ENCODE measurements around the gene IL12A. TPM values are rescaled to one million over a fixed set of nuclear protein-coding genes. Genes with fewer than 3 reads are reported as not detected.

Gene IL12A
- total RNA-seq, 1 donor from 2014 or later, result 0.87 TPM

DNA sequence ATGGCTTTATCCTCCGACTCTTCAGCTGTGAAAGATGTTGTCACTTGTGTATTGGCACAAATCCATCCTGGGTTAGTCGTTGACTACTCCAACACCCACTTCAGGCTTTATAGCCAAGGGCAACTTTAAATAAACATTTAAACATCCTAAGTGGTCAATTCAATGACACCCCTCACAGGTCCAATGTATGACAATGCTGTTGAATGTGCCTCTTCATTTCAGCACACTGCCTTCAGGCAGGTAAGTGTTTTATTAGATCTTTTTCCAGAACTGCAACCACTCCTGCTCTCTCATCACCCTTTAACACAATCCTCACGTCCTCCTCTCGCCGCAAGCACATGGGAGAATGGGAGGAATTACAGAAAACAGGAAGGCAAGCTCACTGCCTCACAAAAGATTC, 30.3 kb downstream of the IL12A start:
- Mint-ChIP-seq H3K4me1 (ENCODE audit: low read depth) (peaks cover 26% of the 10 kb centered on the region), H3K9me3 (no peaks in the 10 kb centered on the region), H3K4me3 (ENCODE audit: low read depth) (no peak overlapping the region), H3K27me3 (ENCODE audit: low read depth) (no peaks in the 10 kb centered on the region), H3K36me3 (ENCODE audit: low read depth) (peaks cover 8% of the 10 kb centered on the region), H3K27ac (no peak overlapping the region)
- intact Hi-C loops (cut with micrococcal nuclease), result no loop called here
- no peak for DNase-seq (ENCODE audit: low spot score)

DNA sequence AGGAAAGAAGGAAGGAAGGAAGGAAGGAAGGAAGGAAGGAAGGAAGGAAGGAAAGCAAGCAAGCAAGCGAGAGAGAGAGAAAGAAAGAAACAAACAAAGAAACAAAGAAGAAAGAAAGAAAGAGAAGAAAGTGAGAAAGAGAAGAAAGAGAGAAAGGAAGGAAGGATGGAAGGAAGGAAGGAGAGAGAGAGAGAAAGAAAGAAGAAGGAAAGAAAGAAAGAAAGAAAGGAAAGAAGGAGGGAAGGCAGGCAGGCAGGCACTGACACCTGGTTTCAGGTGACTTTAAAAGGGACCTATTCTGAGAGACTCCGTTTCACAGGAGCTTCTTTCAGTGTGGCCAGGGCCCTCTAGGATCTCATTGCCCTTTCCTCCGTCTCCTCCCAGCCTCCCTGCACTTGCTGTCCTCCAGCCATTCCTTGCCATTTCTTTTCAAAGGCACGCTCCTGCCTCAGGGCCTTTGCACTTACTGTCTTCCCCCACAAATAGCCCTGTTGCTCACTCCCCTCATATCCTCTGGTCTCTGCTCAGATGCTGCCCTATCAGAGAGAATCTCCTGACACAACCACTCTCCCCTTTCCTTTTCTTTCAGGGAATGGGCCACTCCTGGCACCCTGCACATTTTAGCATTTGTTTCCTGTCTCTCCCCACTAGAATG, 31.5 kb downstream of the IL12A start:
- H3K9me3 Mint-ChIP-seq, result no peaks in the 10 kb centered on the region
- peaks cover 17% of the 10 kb centered on the region for H3K4me1 Mint-ChIP-seq (ENCODE audit: low read depth)
- no peak overlapping the region for H3K4me3 Mint-ChIP-seq (ENCODE audit: low read depth)
- H3K27ac Mint-ChIP-seq, result no peak overlapping the region
- no peaks in the 10 kb centered on the region for H3K27me3 Mint-ChIP-seq (ENCODE audit: low read depth)
- H3K36me3 Mint-ChIP-seq (ENCODE audit: low read depth), result peaks cover 8% of the 10 kb centered on the region
- intact Hi-C loops (cut with micrococcal nuclease), result loop anchor here (10.0 kb wide), 1 partner anchor 545 kb away; the partner anchor contains the start of gene KPNA4
- no peak for DNase-seq (ENCODE audit: low spot score)

DNA sequence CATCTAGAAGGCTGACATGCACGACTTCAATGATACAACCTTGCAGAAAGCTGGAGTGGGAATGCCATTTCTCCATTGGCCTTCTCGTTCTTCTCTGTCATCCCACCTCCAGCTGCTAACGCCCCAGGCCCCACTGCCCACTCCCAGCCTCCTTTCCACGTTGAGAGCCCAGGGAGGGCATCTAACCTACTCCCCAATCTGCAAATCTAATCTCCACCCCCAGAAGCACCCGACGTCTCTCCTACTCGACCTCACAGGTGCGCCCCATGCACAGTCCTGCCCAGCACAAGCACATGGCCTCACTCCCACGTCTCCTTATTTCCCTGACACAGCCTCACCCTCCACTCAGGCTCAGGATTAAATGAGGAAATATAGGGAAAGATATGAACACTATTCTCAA, 33.4 kb downstream of the IL12A start:
- Mint-ChIP-seq H3K36me3 (ENCODE audit: low read depth) (peaks cover 8% of the 10 kb centered on the region), H3K9me3 (no peaks in the 10 kb centered on the region), H3K27me3 (ENCODE audit: low read depth) (no peaks in the 10 kb centered on the region), H3K4me1 (ENCODE audit: low read depth) (peaks cover 29% of the 10 kb centered on the region), H3K27ac (peak overlapping the region; percentile 23), H3K4me3 (ENCODE audit: low read depth) (no peak overlapping the region)
- intact Hi-C loops (cut with micrococcal nuclease), result loop anchor here (10.0 kb wide), 1 partner anchor 543 kb away; the partner anchor contains the start of gene KPNA4
- DNase-seq (ENCODE audit: low spot score), result no peak

DNA sequence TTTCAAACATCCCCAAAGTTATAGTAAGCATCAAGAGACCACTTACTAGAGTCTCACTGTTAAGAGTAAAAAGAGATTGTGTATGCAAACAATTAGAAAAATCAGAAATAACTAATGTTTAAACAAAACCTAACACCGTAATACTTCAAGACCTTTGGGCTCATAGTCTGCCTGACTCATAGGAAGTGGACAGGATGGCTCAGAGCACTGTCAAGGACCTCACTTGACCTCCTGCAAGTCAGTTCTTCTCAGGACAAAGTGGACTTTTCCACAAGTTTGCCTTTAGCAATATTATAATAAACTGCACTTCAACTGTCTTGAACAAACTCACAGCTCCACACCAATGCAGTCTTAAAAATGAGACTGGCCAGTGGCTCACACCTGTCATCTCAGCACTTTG, 34.8 kb downstream of the IL12A start:
- Mint-ChIP-seq H3K27me3 (ENCODE audit: low read depth) (no peaks in the 10 kb centered on the region), H3K9me3 (no peaks in the 10 kb centered on the region), H3K27ac (no peak overlapping the region), H3K36me3 (ENCODE audit: low read depth) (peaks cover 5% of the 10 kb centered on the region), H3K4me1 (ENCODE audit: low read depth) (peaks cover 39% of the 10 kb centered on the region), H3K4me3 (ENCODE audit: low read depth) (no peak overlapping the region)
- intact Hi-C loops (cut with micrococcal nuclease), result loop anchor here (10.0 kb wide), 1 partner anchor 541 kb away; the partner anchor contains the start of gene KPNA4
- no peak for DNase-seq (ENCODE audit: low spot score)

DNA sequence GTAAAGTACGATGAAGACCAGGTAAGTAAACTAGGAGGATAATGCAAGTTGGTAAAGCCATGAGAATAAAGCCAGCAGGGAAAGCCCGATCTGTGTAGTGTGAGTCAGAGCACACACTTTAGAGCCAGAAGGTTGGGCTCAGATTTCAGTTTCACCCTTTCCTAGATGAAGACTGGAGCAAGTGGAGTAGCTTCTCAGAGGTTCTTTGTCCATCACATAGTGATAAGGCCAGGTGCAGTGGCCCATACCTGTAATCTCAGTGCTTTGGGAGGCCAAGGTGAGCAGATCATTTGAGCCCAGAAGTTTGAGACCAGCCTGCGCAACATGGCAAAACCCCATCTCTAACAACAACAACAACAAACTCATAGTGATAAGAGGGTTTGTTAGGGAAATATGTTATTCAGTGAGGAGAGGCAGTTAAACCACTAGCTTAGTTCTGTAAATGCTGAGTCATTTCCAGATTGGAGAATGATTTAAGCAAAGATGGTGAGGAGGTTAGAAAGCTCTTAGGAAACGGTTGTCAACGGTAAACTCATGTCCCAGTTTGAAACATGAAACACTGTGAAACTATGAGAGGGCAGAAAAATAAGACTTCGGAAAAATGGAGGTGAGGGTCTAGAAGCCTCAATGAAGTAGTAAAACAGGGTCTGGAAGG, 39.0 kb downstream of the IL12A start:
- intact Hi-C loops (cut with micrococcal nuclease), result loop anchor here (1.0 to 10.0 kb wide), 7 partner anchors 15 to 537 kb away; partner anchors contain the start of genes C3orf80, IFT80, IL12A and KPNA4
- Mint-ChIP-seq H3K27ac (peak overlapping the region; percentile 92), H3K27me3 (ENCODE audit: low read depth) (no peaks in the 10 kb centered on the region), H3K36me3 (ENCODE audit: low read depth) (peaks cover 4% of the 10 kb centered on the region), H3K4me3 (ENCODE audit: low read depth) (peak overlapping the region; percentile 20), H3K9me3 (no peaks in the 10 kb centered on the region), H3K4me1 (ENCODE audit: low read depth) (peaks cover 42% of the 10 kb centered on the region)
- DNase-seq (ENCODE audit: low spot score), result peak; percentile 41

DNA sequence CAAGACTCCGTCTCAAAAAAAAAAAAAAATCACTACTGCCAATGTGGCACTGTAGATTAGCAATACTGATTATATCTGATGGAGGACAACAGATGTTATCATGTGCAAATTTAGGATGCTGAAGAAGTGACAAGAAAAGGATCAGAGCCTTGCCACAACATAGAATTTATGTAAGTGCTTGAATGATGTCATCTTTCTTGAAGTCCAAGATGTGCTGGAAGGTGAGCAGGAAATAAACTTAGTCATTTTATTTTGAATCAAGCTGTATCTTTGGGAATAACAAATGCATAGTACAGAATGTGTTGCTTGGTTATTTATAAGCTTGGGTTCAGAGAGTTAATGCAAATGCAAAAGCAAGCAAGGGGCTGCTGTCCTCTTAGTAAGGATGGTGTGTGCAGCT, 47.1 kb downstream of the IL12A start:
- peaks cover 33% of the 10 kb centered on the region for H3K27me3 Mint-ChIP-seq (ENCODE audit: low read depth)
- DNase-seq (ENCODE audit: low spot score), result no peak
- no peak overlapping the region for H3K4me3 Mint-ChIP-seq (ENCODE audit: low read depth)
- peaks cover 23% of the 10 kb centered on the region for H3K4me1 Mint-ChIP-seq (ENCODE audit: low read depth)
- no peaks in the 10 kb centered on the region for H3K9me3 Mint-ChIP-seq
- H3K36me3 Mint-ChIP-seq (ENCODE audit: low read depth), result no peaks in the 10 kb centered on the region
- no peak overlapping the region for H3K27ac Mint-ChIP-seq
- intact Hi-C loops (cut with micrococcal nuclease), result no loop called here

DNA sequence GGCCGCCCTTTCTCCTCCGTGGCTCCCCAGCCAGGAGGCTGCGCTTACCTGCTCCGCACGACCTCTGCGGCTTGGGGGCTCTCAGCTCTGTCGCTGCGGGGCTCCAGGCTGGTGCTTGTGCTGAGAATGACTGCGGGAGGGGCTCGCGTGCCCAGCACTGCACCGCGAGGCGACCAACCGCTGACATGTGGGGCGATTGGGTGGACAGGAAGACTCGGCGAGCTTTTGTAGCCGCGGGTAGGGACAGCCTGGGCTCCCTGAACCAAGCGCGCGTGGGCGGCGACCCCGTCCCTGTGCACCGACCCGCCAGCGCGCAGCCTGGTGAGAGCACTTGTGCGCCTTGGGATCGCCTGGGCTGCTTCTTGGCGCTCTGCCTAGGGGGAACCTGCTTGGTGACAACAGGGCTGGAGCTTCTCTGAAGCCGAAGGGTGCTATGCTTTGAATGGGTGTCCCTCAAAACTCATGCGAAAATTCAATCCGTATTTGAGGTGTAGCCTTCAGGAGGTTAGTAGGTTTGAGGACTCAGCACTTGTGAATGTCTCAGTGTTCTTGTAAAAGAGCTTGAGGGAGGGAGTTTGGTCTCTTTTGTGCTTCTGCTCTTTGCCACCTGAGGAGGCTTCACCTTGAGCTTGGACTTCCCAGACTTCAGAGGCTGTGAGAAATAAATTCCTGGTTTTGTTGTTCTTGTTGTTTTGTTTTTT, 50.4 kb downstream of the IL12A start:
- Mint-ChIP-seq H3K27ac (no peak overlapping the region), H3K4me1 (ENCODE audit: low read depth) (peaks cover 18% of the 10 kb centered on the region), H3K4me3 (ENCODE audit: low read depth) (peak overlapping the region; percentile 26), H3K9me3 (peaks cover 31% of the 10 kb centered on the region), H3K36me3 (ENCODE audit: low read depth) (peaks cover 20% of the 10 kb centered on the region), H3K27me3 (ENCODE audit: low read depth) (peaks cover 48% of the 10 kb centered on the region)
- DNase-seq (ENCODE audit: low spot score), result no peak
- intact Hi-C loops (cut with micrococcal nuclease), result no loop called here

DNA sequence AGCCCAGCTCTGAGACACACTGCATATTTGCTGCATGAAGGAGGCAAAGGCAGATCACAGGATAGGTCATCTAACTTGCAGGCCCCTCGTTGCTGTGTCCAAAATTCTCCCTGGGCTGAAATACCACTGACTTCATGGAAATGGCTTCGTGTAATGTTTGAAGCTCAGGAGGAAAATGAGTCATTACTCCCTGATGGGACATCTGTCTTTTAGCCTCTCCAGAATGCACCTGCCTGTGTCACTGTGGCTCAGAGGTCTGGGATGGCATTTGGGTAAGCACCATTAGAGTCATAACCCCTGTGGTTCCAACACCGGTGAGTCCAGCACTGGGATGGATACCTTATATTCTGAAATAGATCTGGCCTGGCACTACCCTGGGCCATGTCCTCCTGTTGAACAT, 51.5 kb downstream of the IL12A start:
- peaks cover 18% of the 10 kb centered on the region for H3K4me1 Mint-ChIP-seq (ENCODE audit: low read depth)
- no peak for DNase-seq (ENCODE audit: low spot score)
- H3K27ac Mint-ChIP-seq, result no peak overlapping the region
- intact Hi-C loops (cut with micrococcal nuclease), result no loop called here
- peaks cover 33% of the 10 kb centered on the region for H3K9me3 Mint-ChIP-seq
- H3K27me3 Mint-ChIP-seq (ENCODE audit: low read depth), result peaks cover 48% of the 10 kb centered on the region
- H3K4me3 Mint-ChIP-seq (ENCODE audit: low read depth), result no peak overlapping the region
- peaks cover 20% of the 10 kb centered on the region for H3K36me3 Mint-ChIP-seq (ENCODE audit: low read depth)

DNA sequence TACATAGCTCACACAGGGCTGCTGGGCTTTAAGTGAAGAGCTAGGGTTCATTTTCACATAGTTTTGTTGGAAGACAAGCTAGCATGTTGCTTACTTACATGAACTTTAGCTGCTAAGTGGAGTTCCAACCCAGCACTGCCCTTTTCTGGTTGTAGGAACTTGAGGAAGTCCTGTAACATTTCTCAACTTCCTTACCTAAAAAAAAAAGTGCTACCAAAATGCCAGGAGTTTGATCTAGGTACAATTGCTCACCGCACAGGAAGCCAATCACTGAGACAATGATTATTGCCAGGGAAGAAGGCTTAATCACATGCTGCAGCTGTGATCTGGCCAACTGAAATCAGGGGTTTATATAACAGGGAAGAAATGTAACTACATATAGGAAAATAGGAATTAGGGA, 52.8 kb downstream of the IL12A start:
- Mint-ChIP-seq H3K36me3 (ENCODE audit: low read depth) (peaks cover 20% of the 10 kb centered on the region), H3K9me3 (peaks cover 33% of the 10 kb centered on the region), H3K27ac (no peak overlapping the region), H3K27me3 (ENCODE audit: low read depth) (peaks cover 46% of the 10 kb centered on the region), H3K4me1 (ENCODE audit: low read depth) (peaks cover 13% of the 10 kb centered on the region), H3K4me3 (ENCODE audit: low read depth) (no peak overlapping the region)
- intact Hi-C loops (cut with micrococcal nuclease), result no loop called here
- DNase-seq (ENCODE audit: low spot score), result no peak

DNA sequence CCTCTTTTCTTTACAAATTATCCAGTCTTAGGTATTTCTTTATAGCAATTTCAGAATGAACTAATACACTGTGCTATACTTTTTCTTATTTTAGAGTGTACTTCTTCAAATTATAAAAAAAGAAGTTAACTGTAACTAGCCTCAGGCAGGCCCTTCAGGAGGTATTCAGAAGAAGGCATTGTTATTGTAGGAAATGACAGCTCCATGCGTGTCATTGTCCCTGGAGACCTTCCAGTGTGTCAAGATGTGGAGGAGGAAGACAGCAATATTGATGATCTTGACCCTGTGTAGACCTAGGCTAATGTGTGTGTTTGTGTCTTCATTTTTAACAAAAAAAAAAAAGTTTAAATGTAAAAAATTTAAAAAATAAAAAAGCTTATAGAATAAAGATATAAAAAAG, 55.5 kb downstream of the IL12A start:
- Mint-ChIP-seq H3K27me3 (ENCODE audit: low read depth) (peaks cover 23% of the 10 kb centered on the region), H3K4me3 (ENCODE audit: low read depth) (no peak overlapping the region), H3K27ac (no peak overlapping the region), H3K9me3 (peaks cover 33% of the 10 kb centered on the region), H3K4me1 (ENCODE audit: low read depth) (peaks cover 6% of the 10 kb centered on the region), H3K36me3 (ENCODE audit: low read depth) (peaks cover 20% of the 10 kb centered on the region)
- no peak for DNase-seq (ENCODE audit: low spot score)
- intact Hi-C loops (cut with micrococcal nuclease), result no loop called here

Other genes with a start within 250 kb of the IL12A start
- 0.21 and 0.23 TPM in 2 replicates for gene SCHIP1, start 149.0 kb upstream of the IL12A start, total RNA-seq
- gene C3orf80, start 236.6 kb downstream of the IL12A start, total RNA-seq, result 0.25 and 0.30 TPM in 2 replicates